ENCODE results near the gene CYP26A1.

The CYP26A1 gene

GRCh38 chr10:93067443-93068365 lies 6.0 kb upstream of the CYP26A1 start:
- no peak for ATAC-seq (ENCODE audit: insufficient read depth, low read depth)
- Histone ChIP-seq H3K4me1 (ENCODE audit: insufficient read depth, low read length) (no peaks in the 10 kb centered on the region), H3K79me2 (ENCODE audit: insufficient read depth, low read length) (no peaks in the 10 kb centered on the region), H3K36me3 (ENCODE audit: insufficient read depth, low read length) (peaks cover 5% of the 10 kb centered on the region; the same call in 1 of the 2 replicates), H2AFZ (ENCODE audit: low read depth, low read length) (no peak overlapping the region), H3K27me3 (ENCODE audit: insufficient read depth, low read length, poor library complexity) (no peaks in the 10 kb centered on the region), H3K4me3 (ENCODE audit: low read depth in 1 of 2, low read length in 2 of 2) (no peak overlapping the region), H3K27ac (ENCODE audit: low read length) (no peak overlapping the region), H4K20me1 (ENCODE audit: insufficient read depth, low read length) (no peaks in the 10 kb centered on the region), H3K4me2 (ENCODE audit: insufficient read depth, low read length) (no peak overlapping the region), H3K9me3 (ENCODE audit: insufficient read depth, low read length, severe bottlenecking) (no peaks in the 10 kb centered on the region), H3K9ac (ENCODE audit: low read depth, low read length) (no peak overlapping the region)
- no peak for DNase-seq
- no peak for TF ChIP-seq CTCF (IDR thresholded peaks at IDR 0.05; ENCODE audit: borderline replicate concordance, extremely low read depth, low read length, poor library complexity, severe bottlenecking)
- no peak for TF ChIP-seq EZH2 (IDR thresholded peaks at IDR 0.05; ENCODE audit: borderline replicate concordance, low read depth, low read length, severe bottlenecking)

DNA sequence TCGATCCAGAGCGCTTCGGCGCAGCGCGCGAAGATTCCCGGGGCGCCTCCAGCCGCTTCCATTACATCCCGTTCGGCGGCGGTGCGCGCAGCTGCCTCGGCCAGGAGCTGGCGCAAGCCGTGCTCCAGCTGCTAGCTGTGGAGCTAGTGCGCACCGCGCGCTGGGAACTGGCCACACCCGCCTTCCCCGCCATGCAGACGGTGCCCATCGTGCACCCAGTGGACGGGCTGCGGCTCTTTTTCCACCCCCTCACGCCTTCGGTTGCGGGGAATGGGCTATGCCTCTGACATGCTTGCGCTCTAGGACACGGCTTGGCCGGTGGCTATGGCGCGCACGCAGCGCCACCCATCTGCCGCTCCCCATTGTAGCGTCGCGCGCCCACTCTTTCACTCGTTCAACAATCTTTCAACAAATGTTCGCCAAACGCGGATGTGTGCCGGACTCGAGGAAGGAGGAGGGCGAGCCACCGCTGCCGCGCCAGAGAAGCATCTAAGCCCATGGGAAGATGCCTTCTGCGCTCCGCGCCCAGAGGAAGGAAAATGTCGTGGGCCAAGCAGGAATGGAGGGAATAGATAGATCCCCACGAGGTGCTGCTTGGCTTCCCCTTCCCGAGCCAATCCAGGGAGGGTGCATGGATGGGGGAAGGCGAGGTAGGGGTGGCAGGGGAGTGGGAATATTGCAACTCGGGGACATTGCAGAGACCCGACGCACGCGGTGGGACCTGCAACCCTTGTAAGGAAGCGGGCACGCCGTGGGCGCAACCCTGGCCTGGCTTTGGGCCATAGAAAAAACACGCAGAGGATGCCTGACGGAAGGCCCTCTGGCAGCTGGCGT lies 5.1 kb upstream of the CYP26A1 start:
- H3K79me2 ChIP-seq (ENCODE audit: insufficient read depth, low read length) = no peaks in the 10 kb centered on the region
- no peaks in the 10 kb centered on the region for H3K4me1 ChIP-seq (ENCODE audit: insufficient read depth, low read length)
- no peak for DNase-seq
- no peak overlapping the region for H3K4me3 ChIP-seq (ENCODE audit: low read depth in 1 of 2, low read length in 2 of 2)
- H3K27me3 ChIP-seq (ENCODE audit: insufficient read depth, low read length, poor library complexity) = no peaks in the 10 kb centered on the region
- peaks cover 5% of the 10 kb centered on the region; the same call in 1 of the 2 replicates for H3K36me3 ChIP-seq (ENCODE audit: insufficient read depth, low read length)
- no peak overlapping the region for H3K4me2 ChIP-seq (ENCODE audit: insufficient read depth, low read length)
- TF ChIP-seq EZH2 (IDR thresholded peaks at IDR 0.05; ENCODE audit: borderline replicate concordance, low read depth, low read length, severe bottlenecking) (no peak), CTCF (IDR thresholded peaks at IDR 0.05; ENCODE audit: borderline replicate concordance, extremely low read depth, low read length, poor library complexity, severe bottlenecking) (no peak)
- no peak overlapping the region for H3K9ac ChIP-seq (ENCODE audit: low read depth, low read length)
- H4K20me1 ChIP-seq (ENCODE audit: insufficient read depth, low read length) = no peaks in the 10 kb centered on the region
- no peak overlapping the region for H3K27ac ChIP-seq (ENCODE audit: low read length)
- no peak for ATAC-seq (ENCODE audit: insufficient read depth, low read depth)
- no peaks in the 10 kb centered on the region for H3K9me3 ChIP-seq (ENCODE audit: insufficient read depth, low read length, severe bottlenecking)
- H2AFZ ChIP-seq (ENCODE audit: low read depth, low read length) = no peak overlapping the region

- Histone ChIP-seq H2AFZ (ENCODE audit: low read depth, low read length) (no peak overlapping the region), H3K4me1 (ENCODE audit: insufficient read depth, low read length) (no peaks in the 10 kb centered on the region), H3K27me3 (ENCODE audit: insufficient read depth, low read length, poor library complexity) (peaks cover 2% of the 10 kb centered on the region), H3K4me3 (ENCODE audit: low read depth in 1 of 2, low read length in 2 of 2) (no peak overlapping the region), H4K20me1 (ENCODE audit: insufficient read depth, low read length) (no peaks in the 10 kb centered on the region), H3K79me2 (ENCODE audit: insufficient read depth, low read length) (no peaks in the 10 kb centered on the region), H3K9ac (ENCODE audit: low read depth, low read length) (no peak overlapping the region), H3K36me3 (ENCODE audit: insufficient read depth, low read length) (peaks cover 5% of the 10 kb centered on the region; the same call in 1 of the 2 replicates), H3K27ac (ENCODE audit: low read length) (no peak overlapping the region), H3K9me3 (ENCODE audit: insufficient read depth, low read length, severe bottlenecking) (no peaks in the 10 kb centered on the region), H3K4me2 (ENCODE audit: insufficient read depth, low read length) (no peak overlapping the region)
- DNase-seq (no peak), ATAC-seq (ENCODE audit: insufficient read depth, low read depth) (no peak)
- no peak for TF ChIP-seq CTCF (IDR thresholded peaks at IDR 0.05; ENCODE audit: borderline replicate concordance, extremely low read depth, low read length, poor library complexity, severe bottlenecking)
- TF ChIP-seq EZH2 (IDR thresholded peaks at IDR 0.05; ENCODE audit: borderline replicate concordance, low read depth, low read length, severe bottlenecking) = no peak
Measured at GRCh38 chr10:93069245-93069561, 4.5 kb upstream of the CYP26A1 start.
